HG03520 (cell line): ENCODE data around the gene PLXNB3.
"Not testable (repeated sequence)": the region's sequence is repeated elsewhere in the genome, so short reads cannot be mapped to it uniquely, and the experiment has no call there.

Experiments
- ATAC-seq: cut with Tn5 transposase; IDR thresholded peaks from one replicate; pipeline ENCODE4 v1.9.1; 2021; ENCODE audit warnings: mild to moderate bottlenecking, moderate library complexity; ENCODE audit not compliant: unreplicated experiment

PLXNB3 gene

DNA sequence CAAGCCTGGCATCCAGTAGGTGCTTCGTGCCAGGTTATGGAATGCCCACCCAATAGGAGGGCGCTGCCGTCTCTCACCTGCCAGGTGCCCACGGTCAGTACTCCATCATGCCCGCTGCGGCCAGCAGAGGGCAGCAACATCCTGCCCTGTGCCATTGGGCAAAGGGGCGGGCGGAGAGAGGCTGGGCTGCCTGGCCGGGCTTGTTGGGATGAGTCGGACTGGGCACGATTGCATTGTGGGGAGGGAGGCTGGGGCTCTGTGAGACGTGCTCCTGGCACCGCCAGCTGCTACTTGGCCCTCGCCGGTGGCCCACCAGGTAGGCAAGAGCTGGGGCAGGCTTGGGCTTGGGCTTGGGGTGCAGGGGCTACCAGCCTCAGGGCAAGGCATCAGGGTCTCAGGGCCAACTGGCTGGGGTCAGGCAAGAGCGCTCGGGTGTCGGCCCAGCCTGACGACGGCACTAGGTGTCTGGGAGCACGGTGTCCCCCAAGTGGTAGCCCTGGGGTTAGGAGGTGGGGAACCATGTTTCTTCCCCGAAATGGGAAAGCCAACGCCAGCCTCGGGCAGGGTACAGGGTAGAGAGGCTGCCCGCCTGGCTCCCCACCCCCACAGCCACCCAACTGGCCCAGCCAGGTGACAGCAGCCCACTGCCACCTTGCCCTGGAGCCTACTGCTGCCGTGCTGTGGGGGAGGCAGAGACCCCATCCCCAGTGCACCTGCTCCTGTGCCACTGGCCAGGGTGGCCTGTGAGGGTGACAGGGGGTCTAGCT, at the start of gene PLXNB3:
Gene PLXNB3, plus strand, starts transcription at position 261 of the 767 bp plus-strand sequence. CDS start 1,287 bp downstream, outside the sequence.
- no peak for ATAC-seq

DNA sequence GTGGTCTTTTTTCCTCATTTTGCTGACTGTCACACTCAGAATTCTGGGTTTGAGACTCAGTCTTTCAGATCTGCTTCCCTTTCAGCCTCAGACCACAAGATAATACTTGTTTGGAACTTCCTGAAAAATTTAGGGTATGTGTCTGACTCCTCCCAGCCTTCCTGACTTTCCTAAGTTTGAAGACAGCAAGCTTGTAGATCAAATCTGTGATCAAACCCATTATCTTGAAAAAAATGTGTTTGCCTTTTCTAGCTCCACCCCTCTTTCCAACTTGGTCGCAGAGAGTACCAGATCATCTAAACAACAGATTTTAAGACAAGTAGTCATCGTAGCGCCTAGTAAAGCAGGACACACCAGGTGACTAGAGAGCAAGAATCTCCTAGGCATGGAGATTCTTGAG, 49.8 kb upstream of the PLXNB3 start:
- ATAC-seq, result no peak

DNA sequence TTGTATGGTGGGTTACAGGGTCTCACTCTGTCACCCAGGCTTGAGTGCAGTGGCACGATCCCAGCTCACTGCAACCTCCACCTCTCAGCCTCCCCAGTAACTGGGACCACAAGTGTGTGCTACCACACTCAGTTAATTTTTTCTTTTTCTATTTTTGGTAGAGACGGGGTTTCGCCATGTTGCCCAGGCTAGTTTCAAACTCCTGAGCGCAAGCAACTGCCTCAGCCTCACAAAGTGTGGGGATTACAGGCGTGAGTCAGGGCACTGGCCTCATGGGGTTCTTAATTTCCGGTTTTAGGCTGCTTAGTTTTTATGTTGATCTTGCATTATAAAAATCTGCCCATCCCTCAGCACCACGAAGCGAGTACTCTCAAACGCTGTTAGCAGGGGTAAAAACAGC, 46.6 kb upstream of the PLXNB3 start:
- no peak for ATAC-seq

DNA sequence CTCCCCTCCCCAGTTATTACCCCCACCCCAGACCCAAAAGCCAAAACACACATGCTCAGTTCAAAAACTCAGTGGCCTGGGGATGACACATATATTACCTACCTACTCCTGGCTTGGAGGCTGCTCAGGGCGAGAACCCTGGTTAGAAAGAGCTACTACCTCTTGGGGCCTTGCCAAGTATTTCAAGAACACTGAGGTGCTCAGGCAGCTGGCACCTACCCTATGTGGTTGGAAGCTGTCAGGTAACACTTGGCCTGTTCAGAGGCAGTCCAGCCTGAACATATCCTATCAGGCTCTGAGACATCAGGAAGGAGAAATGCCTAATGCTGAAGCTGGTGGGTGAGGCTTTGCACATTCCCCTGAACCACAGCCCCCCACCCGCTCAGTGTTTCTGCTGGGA, 44.8 kb upstream of the PLXNB3 start:
- no peak for ATAC-seq

DNA sequence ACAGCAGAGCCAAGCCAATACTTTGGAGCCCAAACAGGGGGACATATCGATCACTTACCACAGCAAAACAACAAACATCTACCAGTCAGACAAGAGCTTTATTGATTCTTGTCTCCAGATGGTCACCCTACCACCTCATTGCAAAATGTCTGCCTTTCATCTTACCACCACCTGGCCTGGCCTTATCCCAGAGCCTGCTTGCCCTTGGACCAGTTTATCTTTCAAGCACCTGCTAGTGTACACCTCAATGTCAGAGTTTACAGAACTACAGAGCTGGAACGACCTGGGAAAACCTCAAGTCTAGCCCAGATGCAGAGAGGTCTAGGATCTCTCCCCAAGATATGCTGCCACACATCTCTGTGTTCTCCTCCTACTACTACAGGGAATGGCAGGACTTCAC, 44.3 kb upstream of the PLXNB3 start:
- no peak for ATAC-seq

- no peak for ATAC-seq
These were observed 41.2 kb upstream of the PLXNB3 start for GRCh38 chrX:153722704-153723350.

GRCh38 chrX:153723351-153724251, 40.4 kb upstream of the PLXNB3 start:
- ATAC-seq, result peak; percentile 18

GRCh38 chrX:153724252-153725038, 39.6 kb upstream of the PLXNB3 start, which contains the start of the genes ABCD1 and BCAP31:
ABCD1 (plus strand) TSS chrX:153724856; CDS start chrX:153725267, 411 bp downstream.
BCAP31 (minus strand) TSS chrX:153724387; CDS start chrX:153723244, 1,143 bp downstream.
- peak; percentile 55 for ATAC-seq

- ATAC-seq, result peak; percentile 3
These were observed 38.8 kb upstream of the PLXNB3 start for GRCh38 chrX:153725039-153725831.

- ATAC-seq, result no peak
These were observed 38.2 kb upstream of the PLXNB3 start for GRCh38 chrX:153725832-153726285.

DNA sequence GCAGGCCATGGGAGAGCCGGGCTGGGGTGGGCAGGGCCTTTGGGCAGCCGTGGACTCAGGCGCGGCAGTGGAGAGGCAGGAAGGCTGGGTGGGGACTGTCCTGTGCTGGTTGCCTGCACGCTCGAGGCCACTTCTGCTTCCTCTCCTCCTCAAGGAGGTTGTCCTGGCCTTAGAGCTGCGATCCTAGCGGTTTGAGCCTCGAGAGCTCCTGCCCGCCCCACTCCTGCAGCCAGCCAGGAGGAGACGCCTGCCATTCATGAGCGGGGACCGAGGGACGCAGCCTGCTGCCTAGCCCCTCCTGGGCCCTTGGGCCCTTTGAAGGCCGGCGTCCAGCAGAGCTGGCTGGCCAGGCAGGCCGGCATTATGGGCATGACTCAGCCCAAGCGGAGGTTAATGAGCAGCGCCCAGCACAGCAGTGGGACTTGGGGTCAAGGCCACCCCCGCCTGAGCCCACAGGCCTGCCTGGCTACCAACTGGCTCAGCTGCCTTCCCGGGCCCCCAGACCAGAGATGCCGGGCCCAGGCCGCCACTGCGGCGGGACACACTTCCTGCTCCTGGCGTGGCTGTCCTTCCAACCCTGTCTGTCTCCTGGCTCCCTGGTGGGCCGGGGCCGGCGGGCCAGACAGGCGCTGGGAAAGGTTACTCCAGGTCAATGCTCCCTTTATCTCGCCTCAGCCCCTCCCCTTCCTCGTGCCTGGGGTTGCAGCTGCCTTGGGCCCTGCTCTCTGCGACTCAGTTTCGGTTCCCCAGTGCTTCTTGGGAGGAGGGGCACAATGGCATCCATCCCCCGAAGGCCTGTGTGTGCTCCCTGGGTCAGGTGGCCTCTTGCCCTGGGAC, 37.5 kb upstream of the PLXNB3 start:
- peak; percentile 38 for ATAC-seq

DNA sequence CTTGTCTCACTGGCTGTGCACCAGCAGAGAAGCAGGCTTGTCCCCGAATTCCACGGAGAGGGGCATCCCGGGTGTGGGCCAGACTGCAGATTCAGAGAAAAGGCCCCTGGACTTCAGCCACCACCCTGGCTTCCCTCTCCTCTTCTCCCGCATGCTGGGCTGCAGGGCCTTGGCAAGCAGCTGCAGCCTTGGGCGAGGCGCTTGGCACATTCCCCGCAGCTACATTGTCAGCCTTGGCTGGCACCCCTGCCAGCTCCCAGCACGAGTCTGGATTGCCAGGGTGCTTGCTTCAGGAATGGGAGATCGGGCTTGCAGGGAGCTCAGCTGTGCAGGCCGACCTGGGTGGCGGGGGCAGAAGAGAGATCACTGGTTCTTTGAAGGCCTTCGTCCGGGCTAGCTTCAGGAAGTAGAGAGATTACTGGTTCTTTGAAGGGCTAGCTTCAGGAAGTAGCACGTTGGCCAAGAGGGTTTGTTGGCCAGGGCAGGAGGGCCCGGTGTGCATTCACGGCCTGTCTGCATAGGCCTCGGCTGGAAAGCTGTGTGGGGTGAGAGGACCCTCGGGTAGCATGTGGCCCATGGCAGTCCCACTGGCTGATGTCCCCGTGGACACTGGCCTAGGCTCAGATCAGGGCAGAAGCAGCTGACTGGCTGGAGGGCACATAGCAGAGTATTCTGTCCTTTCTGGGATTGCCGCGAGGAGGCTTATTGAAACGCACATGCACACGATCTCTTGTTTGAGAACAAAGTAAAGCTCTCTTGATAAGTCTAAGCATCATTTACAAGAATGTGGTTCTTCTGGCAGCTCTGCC, 36.7 kb upstream of the PLXNB3 start:
- no peak for ATAC-seq

DNA sequence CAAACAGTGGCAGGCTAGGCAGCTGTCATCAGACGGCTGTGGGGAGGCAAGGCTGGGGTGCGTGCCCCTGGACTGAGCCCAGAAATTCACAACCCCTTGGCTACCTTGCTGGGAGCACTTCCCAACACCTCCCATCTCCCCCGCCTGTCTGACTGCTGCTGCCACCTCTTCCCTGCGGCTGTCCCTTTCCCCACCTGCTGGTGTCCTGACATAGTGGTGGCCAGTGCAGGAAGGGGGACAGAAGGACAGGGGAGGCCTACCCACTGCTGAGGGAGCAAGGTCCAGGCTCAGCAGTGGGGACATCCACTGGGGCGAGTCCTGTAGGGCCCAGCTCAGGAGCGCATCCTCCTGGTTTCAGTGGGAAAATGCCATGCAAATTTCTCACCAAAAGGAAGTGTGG, 36.0 kb upstream of the PLXNB3 start:
- ATAC-seq, result no peak

DNA sequence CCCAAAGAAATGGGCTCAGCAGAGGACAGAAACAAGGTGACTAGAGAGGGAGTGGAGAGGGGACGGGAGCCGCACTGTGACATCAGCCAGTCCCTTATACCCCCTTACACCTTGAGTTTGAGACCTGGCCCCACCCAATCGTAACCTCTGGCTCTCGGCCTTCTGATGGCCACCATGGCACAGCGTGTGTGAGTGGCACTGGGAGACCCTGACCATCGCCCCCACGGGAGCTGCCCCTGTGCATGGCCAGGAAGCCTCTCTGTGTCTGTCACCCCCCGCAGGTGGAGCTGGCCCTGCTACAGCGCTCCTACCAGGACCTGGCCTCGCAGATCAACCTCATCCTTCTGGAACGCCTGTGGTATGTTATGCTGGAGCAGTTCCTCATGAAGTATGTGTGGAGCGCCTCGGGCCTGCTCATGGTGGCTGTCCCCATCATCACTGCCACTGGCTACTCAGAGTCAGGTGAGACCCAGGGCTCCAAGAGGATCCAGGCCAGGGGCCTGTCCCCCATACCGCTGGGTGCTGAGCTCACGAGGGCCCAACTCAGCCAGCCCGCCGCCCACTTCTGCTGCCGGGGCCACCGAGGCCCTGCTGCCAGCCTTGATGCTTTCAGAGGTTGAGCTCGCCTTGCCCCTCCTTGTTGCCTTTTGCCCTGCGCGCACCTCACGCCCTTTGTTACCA, 35.0 kb upstream of the PLXNB3 start:
- ATAC-seq, result no peak

DNA sequence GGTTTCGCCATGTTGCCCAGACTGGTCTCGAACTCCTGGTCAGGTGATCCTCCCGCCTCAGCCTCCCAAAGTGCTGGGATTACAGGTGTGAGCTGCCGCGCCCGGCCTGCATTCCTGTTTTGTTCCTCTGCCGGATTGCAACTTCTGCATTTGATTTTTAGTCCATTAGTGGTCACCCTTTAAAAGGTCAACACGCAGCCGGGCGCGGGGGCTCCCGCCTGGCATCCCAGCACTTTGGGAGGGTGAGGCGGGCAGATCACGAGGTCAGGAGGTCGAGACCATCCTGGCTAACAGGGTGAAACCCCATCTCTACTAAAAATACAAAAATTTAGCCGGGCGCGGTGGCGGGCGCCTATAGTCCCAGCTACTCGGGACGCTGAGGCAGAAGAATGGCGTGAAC, 33.9 kb upstream of the PLXNB3 start:
- not testable (repeated sequence) for ATAC-seq

DNA sequence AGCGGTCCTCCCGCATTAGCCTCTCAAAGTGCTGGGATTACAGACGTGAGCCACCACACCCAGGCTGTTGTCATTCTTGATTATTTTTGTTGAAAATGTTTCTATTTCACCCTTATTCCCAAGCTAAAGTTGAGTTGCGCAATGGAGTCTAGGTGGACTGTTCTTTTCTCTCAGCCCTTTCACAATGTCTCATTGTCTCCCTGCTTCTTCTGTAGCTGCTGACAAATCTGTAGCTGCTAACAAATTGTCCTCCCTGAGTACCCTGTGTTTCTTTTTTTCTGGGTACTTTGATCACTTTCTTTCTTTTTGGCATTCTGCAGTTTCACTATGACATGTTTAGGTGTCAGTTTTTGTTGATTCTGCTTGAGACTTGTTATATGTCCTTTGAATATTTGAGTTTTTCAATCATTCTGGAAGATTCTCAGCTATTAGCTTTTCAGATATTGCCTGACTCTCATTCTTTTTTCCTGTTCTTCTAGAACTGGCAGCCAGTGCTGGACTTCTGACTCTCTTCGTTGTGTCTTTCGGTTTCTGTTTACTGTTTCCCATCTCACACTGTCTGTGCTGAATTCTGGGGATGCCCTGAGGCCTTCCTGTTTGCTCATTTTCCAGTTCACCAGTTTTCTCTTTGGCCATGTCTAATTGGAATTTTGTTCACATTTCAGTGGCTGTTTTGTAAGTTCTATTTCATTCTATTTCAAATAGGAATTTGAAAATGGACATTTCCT, 32.8 kb upstream of the PLXNB3 start:
- ATAC-seq, result no peak

DNA sequence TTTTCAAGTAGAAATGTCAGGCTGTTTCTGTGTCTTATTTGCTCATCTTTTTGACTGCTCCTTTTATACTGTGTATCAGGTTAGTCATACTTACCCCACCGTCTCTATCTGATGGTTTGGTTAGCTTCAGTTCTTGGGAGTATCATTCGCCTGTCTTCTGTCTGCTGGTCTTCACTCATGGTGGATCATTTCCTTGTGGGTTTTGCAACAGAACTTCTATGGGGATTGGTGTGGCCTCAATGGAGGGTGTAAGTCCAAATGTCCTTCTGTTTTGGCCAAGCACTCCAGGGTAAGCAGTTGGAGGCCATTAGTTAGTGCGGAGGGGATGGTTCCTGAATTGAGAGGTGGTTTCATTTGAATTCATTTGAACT, 32.2 kb upstream of the PLXNB3 start:
- no peak for ATAC-seq
